Suprapubic skin (tissue), 4 donors: ENCODE results near the gene BBS12. TPM values are rescaled to one million over a fixed set of nuclear protein-coding genes. Genes with fewer than 3 reads are reported as not detected.
"Not testable (repeated sequence)": the region's sequence is repeated elsewhere in the genome, so short reads cannot be mapped to it uniquely, and the experiment has no call there.

Experiments used
- DNase-seq, 2 donors: peaks; one replicate each; pipeline ENCODE4 v3.0.0-alpha.2; 2019; ENCODE audit warnings: low spot score in 2 of 2
- H3K27ac ChIP-seq: fragments of 200-600 bp; sonication (generic); one replicate; pipeline ENCODE4 v1.5.1; 2019
- H3K27me3 ChIP-seq: fragments of 200-600 bp; sonication (generic); one replicate; pipeline ENCODE4 v1.5.1; 2019
- H3K36me3 ChIP-seq: fragments of 200-600 bp; sonication (generic); one replicate; pipeline ENCODE4 v1.5.1; 2019
- H3K4me1 ChIP-seq: fragments of 200-600 bp; sonication (generic); one replicate; pipeline ENCODE4 v1.5.1; 2019
- H3K4me3 ChIP-seq: fragments of 200-600 bp; sonication (generic); one replicate; pipeline ENCODE4 v1.5.1; 2019; ENCODE audit warnings: mild to moderate bottlenecking
- H3K9me3 ChIP-seq: fragments of 200-600 bp; sonication (generic); one replicate; pipeline ENCODE4 v1.5.1; 2019
- EP300 ChIP-seq: sonication (generic); formaldehyde crosslinking; IDR thresholded peaks from one replicate; pipeline ENCODE4 v1.6.1; 2017; ENCODE audit warnings: antibody characterized with exemption
- POLR2A ChIP-seq, 2 donors: fragments of 450-650 bp; IDR thresholded peaks; one replicate each; pipeline ENCODE4 v1.6.1; 2017; ENCODE audit warnings: antibody characterized with exemption in 2 of 2, mild to moderate bottlenecking in 2 of 2, moderate library complexity in 2 of 2
- POLR2AphosphoS5 ChIP-seq, 3 donors: sonication (generic); formaldehyde crosslinking; IDR thresholded peaks; one replicate each; pipeline ENCODE4 v1.6.1; 2017; ENCODE audit warnings: antibody characterized with exemption in 3 of 3
- WGBS: methylation state at CpG from one replicate; pipeline ENCODE4 v1.1.5; 2018; 5-methylcytosine and 5-hydroxymethylcytosine counted together
- total RNA-seq, 4 donors: library from RNA; depleted of rRNA; stranded (reverse); fragments of >200 nt; gene quantifications; one replicate each; pipeline ENCODE4 v1.1.0, GENCODE V29; 2016
- TF ChIP-seq, protein P1 (sequence below), 2 donors: fragments of 200-600 bp in 1 of 2; fragments of 450-650 bp in 1 of 2; sonication (generic) in 1 of 2; IDR thresholded peaks; one replicate each; pipeline ENCODE4 v1.5.1; 2016 to 2019; ENCODE audit warnings: antibody characterized with exemption in 2 of 2, mild to moderate bottlenecking in 1 of 2, moderate library complexity in 1 of 2

Gene BBS12
- total RNA-seq, 4 donors from 2014 or later = 0.70 to 1.9 (median 0.92) TPM

DNA sequence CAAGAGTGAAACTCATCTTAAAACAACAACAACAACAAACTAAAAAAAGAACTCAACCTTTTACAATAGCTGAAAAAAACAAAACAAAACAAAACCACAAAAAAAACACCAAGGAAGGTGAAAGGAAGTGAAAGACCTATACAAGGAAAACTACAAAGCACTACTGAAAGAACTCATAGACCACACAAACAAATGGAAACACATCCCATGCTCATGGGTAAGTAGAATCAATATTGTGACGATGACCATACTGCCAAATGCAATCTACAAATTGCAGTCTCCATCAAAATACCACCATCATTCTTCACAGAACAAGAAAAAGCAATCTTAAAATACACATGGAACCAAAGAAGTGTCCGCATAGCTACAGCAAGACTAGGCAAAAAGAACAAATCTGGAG is 52.6 kb downstream of the BBS12 start:
- 92% methylated on average over 2 of the region's 2 CpGs for WGBS
- no peak overlapping the region for H3K4me3 ChIP-seq
- peaks cover 15% of the 10 kb centered on the region for H3K4me1 ChIP-seq
- H3K27ac ChIP-seq = no peak overlapping the region
- H3K9me3 ChIP-seq = no peaks in the 10 kb centered on the region
- no peak for DNase-seq
- no peaks in the 10 kb centered on the region for H3K27me3 ChIP-seq
- H3K36me3 ChIP-seq = no peaks in the 10 kb centered on the region
- TF ChIP-seq POLR2A (IDR thresholded peaks at IDR 0.05) (no peak), POLR2AphosphoS5 (IDR thresholded peaks at IDR 0.05) (no peak), EP300 (no peak)
- TF ChIP-seq, protein P1, sequence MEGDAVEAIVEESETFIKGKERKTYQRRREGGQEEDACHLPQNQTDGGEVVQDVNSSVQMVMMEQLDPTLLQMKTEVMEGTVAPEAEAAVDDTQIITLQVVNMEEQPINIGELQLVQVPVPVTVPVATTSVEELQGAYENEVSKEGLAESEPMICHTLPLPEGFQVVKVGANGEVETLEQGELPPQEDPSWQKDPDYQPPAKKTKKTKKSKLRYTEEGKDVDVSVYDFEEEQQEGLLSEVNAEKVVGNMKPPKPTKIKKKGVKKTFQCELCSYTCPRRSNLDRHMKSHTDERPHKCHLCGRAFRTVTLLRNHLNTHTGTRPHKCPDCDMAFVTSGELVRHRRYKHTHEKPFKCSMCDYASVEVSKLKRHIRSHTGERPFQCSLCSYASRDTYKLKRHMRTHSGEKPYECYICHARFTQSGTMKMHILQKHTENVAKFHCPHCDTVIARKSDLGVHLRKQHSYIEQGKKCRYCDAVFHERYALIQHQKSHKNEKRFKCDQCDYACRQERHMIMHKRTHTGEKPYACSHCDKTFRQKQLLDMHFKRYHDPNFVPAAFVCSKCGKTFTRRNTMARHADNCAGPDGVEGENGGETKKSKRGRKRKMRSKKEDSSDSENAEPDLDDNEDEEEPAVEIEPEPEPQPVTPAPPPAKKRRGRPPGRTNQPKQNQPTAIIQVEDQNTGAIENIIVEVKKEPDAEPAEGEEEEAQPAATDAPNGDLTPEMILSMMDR (IDR thresholded peaks at IDR 0.05) = no peak

DNA sequence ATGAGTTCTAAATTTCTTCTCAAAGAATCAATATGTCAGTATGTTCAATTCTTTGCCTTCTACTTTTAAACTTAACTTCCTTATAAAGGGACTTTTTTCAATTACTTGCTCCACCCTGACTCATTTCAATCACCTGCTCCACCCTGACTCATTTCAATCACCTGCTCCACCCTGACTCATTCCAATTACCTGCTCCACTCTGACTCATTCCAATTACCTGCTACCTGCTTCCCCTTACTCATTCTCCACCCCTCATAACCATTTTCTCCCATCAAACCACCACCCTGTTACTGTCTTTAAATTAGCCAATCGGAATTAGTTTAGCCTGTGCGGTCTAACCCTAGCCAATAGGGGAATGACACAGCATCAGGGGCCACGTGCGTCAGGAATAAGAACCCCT is 53.8 kb downstream of the BBS12 start:
- not testable (repeated sequence) for H3K27ac ChIP-seq, DNase-seq, H3K9me3 ChIP-seq, H3K4me3 ChIP-seq, H3K36me3 ChIP-seq, H3K27me3 ChIP-seq
- WGBS = 95% methylated on average over 4 of the region's 4 CpGs
- peaks cover 15% of the 10 kb centered on the region for H3K4me1 ChIP-seq

- H3K36me3 ChIP-seq, DNase-seq, H3K9me3 ChIP-seq, H3K27ac ChIP-seq, H3K27me3 ChIP-seq, H3K4me3 ChIP-seq: not testable (repeated sequence)
- peaks cover 15% of the 10 kb centered on the region for H3K4me1 ChIP-seq
- 100% methylated on average over 1 of the region's 1 CpG for WGBS
Measured at GRCh38 chr4:122786920-122787319, 54.4 kb downstream of the BBS12 start.

- 85% methylated on average over 1 of the region's 1 CpG for WGBS
- DNase-seq = no peak
- no peaks in the 10 kb centered on the region for H3K27me3 ChIP-seq
- H3K27ac ChIP-seq = no peak overlapping the region
- H3K36me3 ChIP-seq = no peaks in the 10 kb centered on the region
- TF ChIP-seq, protein P1 (IDR thresholded peaks at IDR 0.05) = no peak
- TF ChIP-seq POLR2AphosphoS5 (IDR thresholded peaks at IDR 0.05) (no peak), POLR2A (IDR thresholded peaks at IDR 0.05) (no peak), EP300 (no peak)
- H3K4me3 ChIP-seq = no peak overlapping the region
- H3K4me1 ChIP-seq = peaks cover 15% of the 10 kb centered on the region
- H3K9me3 ChIP-seq = no peaks in the 10 kb centered on the region
Measured at GRCh38 chr4:122787940-122788339, 55.4 kb downstream of the BBS12 start.

DNA sequence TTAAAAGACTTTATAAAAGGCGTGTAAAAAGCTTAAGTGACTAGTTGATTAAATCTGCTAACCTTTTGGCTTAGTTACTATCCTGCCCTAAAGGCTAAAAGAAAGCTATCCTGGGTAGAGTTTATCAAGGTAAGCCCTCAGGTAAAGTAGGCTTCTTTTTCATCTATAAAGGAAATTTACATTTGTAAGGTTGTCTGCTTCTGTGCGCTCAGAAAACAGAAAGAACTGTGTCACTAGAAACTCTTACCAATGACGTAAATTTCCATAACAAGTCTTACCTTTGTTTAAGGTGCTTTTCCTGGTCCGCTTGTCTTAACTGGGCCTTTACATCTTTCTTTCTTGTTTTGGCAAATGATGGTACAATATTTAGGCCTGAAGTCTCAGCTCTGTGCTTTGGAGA is 56.4 kb downstream of the BBS12 start:
- no peak overlapping the region for H3K27ac ChIP-seq
- 90% methylated on average over 4 of the region's 4 CpGs for WGBS

DNA sequence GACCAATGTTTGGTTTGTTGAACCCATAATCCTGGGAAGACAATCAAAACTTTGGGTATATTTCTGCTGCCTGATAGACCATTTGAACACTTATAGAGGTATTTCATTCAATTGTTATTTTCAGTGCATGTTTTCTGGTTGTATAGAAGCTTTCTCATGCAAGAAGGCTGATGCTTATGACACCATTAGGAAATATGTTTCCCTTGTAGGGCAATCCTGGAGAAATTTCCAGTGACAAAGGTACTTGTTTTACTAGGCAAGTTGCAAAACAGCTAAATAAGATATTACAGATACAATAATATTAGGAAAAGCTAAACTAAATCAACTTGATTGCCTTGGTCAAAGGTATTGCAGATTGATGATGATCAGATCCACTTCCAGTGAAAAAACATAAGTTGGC is 61.3 kb downstream of the BBS12 start:
- no peak for DNase-seq
- no peak for TF ChIP-seq POLR2AphosphoS5 (IDR thresholded peaks at IDR 0.05)
- TF ChIP-seq POLR2A (IDR thresholded peaks at IDR 0.05) = no peak
- TF ChIP-seq EP300 = no peak
- TF ChIP-seq, protein P1 (IDR thresholded peaks at IDR 0.05) = no peak
- Histone ChIP-seq H3K27ac (no peak overlapping the region), H3K4me3 (no peak overlapping the region), H3K36me3 (no peaks in the 10 kb centered on the region), H3K4me1 (peaks cover 15% of the 10 kb centered on the region), H3K27me3 (no peaks in the 10 kb centered on the region), H3K9me3 (no peaks in the 10 kb centered on the region)

More for the DNA sequence above, 56.4 kb downstream of the BBS12 start:
- H3K36me3 ChIP-seq = no peaks in the 10 kb centered on the region
- no peak for DNase-seq
- TF ChIP-seq EP300 (no peak), POLR2AphosphoS5 (IDR thresholded peaks at IDR 0.05) (no peak), POLR2A (IDR thresholded peaks at IDR 0.05) (no peak)
- TF ChIP-seq, protein P1 (IDR thresholded peaks at IDR 0.05) = no peak
- H3K4me1 ChIP-seq = peaks cover 5% of the 10 kb centered on the region
- no peak overlapping the region for H3K4me3 ChIP-seq
- H3K9me3 ChIP-seq = no peaks in the 10 kb centered on the region
- no peaks in the 10 kb centered on the region for H3K27me3 ChIP-seq

Other genes starting within 250 kb of the BBS12 start
- not detected for gene IL21, start 111.6 kb upstream of the BBS12 start, total RNA-seq
- 1 to 10 TPM; 3.0 to 8.2 (median 5.8) TPM for gene FGF2, start 94.1 kb downstream of the BBS12 start, total RNA-seq
- gene NUDT6, start 189.9 kb downstream of the BBS12 start, total RNA-seq = 1 to 10 TPM; 5.3 to 8.1 (median 7.0) TPM